ENCODE data around the gene INAFM1.

The INAFM1 gene
- long read RNA-seq, partial matches to known transcripts: 0 of 5 reads
- long read RNA-seq, other reads (novel, unspliced or antisense): 5 of 5 reads

DNA sequence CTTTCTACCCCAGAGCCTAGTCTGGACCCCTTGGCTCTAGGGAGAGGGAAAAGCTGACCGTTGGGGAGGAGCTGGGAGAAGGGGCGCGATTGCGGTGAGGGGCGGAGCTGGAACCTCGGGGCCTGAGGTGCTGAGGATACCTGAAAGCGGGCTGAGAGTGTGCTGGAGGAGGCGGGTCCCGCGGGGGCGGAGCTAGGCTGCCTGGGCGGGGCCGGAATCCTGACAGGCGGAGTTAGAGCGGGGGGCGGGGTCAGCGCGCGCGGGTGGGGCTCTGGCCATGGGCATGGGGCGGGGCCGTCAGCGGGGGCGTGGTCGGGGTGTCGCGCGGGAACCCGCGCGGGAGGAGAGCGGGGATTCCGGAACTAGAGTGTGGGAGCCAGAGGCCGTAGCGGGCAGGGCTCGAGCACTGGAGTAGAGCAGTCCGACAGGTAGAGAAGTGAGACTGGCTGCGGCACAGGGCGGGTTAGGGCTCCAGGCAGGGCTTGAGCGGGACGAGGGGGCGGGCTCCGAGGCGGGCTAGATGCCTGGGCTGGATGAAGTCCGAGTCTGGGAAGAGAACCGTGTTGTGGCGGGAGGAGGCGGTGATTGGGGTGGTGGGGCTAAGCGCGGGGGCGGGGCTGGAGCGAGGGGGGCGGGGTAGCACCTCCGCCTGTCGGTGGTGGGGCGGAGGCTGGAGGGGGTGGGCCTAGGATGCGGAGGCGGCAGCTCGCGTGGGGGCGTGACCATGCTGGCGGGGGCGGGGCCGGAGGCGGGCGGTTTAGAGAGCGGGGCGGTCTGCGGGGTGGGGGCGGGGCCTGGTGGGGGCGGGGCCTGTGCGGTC lies at the start of gene INAFM1:
Gene INAFM1 (plus strand): TSS at position 815 of the 820 bp plus-strand sequence. CDS start 35 bp downstream, outside the sequence.
- Histone ChIP-seq H3K4me3 (replicated peaks; ENCODE audit: insufficient read depth, low read length) (peak within 1 kb of the TSS; percentile 57), H3K27ac (replicated peaks) (peak within 1 kb of the TSS; percentile 96), H3K27me3 (ENCODE audit: insufficient read depth, poor library complexity, severe bottlenecking) (no peaks in the 10 kb centered on the region)
- TF ChIP-seq, protein P1, sequence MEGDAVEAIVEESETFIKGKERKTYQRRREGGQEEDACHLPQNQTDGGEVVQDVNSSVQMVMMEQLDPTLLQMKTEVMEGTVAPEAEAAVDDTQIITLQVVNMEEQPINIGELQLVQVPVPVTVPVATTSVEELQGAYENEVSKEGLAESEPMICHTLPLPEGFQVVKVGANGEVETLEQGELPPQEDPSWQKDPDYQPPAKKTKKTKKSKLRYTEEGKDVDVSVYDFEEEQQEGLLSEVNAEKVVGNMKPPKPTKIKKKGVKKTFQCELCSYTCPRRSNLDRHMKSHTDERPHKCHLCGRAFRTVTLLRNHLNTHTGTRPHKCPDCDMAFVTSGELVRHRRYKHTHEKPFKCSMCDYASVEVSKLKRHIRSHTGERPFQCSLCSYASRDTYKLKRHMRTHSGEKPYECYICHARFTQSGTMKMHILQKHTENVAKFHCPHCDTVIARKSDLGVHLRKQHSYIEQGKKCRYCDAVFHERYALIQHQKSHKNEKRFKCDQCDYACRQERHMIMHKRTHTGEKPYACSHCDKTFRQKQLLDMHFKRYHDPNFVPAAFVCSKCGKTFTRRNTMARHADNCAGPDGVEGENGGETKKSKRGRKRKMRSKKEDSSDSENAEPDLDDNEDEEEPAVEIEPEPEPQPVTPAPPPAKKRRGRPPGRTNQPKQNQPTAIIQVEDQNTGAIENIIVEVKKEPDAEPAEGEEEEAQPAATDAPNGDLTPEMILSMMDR (IDR thresholded peaks at IDR 0.05; ENCODE audit: insufficient read depth, low read length): no peak
- peak; percentile 68; the same call in 1 of the 2 replicates for TF ChIP-seq POLR2AphosphoS5 (IDR thresholded peaks at IDR 0.05; ENCODE audit: low read depth)
- peak; percentile 87 to 97 for DNase-seq (ENCODE audit: low read depth in 1 of 2, low spot score in 1 of 2)

DNA sequence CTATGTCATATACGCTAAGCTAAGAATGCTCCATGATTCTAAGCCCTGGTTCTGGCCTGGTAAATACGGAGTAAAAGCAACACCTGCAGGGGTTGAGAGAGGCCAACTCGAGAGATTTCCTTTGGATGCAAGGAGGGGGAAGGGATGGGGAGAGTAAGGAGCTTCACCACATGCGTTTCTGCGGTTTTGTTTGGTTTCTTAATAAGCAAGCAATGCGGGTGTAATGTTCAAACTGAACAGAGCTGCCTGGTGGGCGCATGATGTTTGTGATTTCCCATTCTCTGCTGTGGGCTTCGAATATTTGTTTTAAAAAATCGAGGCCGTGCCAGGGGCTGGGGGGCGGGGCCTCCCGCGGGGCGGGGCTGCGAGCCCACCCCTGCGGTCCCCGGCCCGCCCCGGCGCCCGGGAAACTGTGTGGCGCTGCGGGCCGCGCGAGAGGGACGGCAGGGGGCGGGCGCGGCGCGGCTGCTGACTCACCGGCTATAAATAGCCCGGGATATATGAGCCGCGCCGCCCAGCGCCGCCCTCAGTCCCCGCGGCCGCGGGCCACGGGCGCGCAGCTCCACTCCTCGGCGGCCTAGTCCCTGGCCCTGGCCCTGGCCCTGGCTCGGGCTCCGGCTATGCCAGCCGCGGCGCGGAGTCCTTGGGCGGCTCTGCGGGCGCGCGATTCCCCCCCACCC lies 48.8 kb upstream of the INAFM1 start:
- Histone ChIP-seq H3K27me3 (ENCODE audit: insufficient read depth, poor library complexity, severe bottlenecking) (no peaks in the 10 kb centered on the region), H3K27ac (replicated peaks) (peak overlapping the region; percentile 80), H3K4me3 (replicated peaks; ENCODE audit: insufficient read depth, low read length) (peak overlapping the region; percentile 39)
- DNase-seq (ENCODE audit: low read depth in 1 of 2, low spot score in 1 of 2): peak; percentile 59 to 80
- TF ChIP-seq POLR2AphosphoS5 (IDR thresholded peaks at IDR 0.05; ENCODE audit: low read depth) (peak; percentile 91; the same call in 1 of the 2 replicates), GABPA (IDR thresholded peaks at IDR 0.05; ENCODE audit: low read depth) (no peak)
- TF ChIP-seq, protein P2, sequence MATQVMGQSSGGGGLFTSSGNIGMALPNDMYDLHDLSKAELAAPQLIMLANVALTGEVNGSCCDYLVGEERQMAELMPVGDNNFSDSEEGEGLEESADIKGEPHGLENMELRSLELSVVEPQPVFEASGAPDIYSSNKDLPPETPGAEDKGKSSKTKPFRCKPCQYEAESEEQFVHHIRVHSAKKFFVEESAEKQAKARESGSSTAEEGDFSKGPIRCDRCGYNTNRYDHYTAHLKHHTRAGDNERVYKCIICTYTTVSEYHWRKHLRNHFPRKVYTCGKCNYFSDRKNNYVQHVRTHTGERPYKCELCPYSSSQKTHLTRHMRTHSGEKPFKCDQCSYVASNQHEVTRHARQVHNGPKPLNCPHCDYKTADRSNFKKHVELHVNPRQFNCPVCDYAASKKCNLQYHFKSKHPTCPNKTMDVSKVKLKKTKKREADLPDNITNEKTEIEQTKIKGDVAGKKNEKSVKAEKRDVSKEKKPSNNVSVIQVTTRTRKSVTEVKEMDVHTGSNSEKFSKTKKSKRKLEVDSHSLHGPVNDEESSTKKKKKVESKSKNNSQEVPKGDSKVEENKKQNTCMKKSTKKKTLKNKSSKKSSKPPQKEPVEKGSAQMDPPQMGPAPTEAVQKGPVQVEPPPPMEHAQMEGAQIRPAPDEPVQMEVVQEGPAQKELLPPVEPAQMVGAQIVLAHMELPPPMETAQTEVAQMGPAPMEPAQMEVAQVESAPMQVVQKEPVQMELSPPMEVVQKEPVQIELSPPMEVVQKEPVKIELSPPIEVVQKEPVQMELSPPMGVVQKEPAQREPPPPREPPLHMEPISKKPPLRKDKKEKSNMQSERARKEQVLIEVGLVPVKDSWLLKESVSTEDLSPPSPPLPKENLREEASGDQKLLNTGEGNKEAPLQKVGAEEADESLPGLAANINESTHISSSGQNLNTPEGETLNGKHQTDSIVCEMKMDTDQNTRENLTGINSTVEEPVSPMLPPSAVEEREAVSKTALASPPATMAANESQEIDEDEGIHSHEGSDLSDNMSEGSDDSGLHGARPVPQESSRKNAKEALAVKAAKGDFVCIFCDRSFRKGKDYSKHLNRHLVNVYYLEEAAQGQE (IDR thresholded peaks at IDR 0.05; ENCODE audit: insufficient replicate concordance, low read depth): peak; percentile 59

DNA sequence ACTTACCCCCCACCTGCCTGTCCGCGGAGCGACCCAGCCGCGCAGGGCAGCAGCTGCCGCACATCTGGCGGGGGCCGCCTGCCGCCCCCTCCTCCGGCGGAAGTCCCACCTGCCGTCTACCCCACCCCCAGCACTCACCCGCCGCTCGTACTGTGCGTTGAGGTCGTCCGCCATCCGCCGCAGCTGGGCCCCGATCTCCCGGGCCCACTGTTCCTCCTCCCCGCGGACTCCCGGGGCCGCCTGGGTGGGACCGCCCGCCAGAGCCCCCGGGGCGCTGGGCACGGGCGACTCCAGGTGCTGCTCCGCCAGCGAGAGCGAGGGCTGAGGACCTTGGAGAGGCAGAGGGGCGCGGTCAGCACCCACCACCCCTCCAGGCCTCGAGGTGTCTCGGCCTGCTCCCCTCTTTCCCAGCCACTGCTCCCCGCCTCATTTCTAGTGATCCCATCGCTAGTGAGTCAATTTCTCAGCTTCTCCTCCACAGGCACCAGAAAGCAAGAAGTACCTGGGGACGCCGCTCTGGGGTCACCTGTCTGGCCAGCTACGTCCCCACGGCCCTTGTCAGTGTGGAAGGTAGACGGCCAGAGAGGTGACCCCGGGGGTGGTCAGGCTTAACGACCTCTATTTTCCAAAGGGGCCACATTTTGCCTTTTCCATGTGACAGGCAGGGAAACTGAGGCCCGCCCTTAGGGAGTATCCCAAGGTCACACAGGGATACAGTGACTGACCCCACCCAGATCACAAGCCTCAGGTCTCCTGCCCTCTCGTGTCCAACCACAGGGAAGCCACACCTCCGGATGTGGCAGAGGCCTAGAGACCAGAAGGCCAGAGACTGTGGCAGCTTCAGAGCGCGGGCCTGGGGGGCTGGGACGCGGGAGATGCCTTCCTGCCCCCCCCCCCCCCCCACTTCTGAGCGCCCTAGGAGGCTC lies 48.0 kb upstream of the INAFM1 start:
- TF ChIP-seq, protein P2 (IDR thresholded peaks at IDR 0.05; ENCODE audit: insufficient replicate concordance, low read depth): no peak
- TF ChIP-seq POLR2AphosphoS5 (IDR thresholded peaks at IDR 0.05; ENCODE audit: low read depth): peak; percentile 43; the same call in 1 of the 2 replicates
- peak overlapping the region; percentile 40 for H3K4me3 ChIP-seq (replicated peaks; ENCODE audit: insufficient read depth, low read length)
- H3K27ac ChIP-seq (replicated peaks): peak overlapping the region; percentile 80
- peaks cover 2% of the 10 kb centered on the region for H3K27me3 ChIP-seq (ENCODE audit: insufficient read depth, poor library complexity, severe bottlenecking)
- peak; percentile 87 to 89 for DNase-seq (ENCODE audit: low read depth in 1 of 2, low spot score in 1 of 2)

DNA sequence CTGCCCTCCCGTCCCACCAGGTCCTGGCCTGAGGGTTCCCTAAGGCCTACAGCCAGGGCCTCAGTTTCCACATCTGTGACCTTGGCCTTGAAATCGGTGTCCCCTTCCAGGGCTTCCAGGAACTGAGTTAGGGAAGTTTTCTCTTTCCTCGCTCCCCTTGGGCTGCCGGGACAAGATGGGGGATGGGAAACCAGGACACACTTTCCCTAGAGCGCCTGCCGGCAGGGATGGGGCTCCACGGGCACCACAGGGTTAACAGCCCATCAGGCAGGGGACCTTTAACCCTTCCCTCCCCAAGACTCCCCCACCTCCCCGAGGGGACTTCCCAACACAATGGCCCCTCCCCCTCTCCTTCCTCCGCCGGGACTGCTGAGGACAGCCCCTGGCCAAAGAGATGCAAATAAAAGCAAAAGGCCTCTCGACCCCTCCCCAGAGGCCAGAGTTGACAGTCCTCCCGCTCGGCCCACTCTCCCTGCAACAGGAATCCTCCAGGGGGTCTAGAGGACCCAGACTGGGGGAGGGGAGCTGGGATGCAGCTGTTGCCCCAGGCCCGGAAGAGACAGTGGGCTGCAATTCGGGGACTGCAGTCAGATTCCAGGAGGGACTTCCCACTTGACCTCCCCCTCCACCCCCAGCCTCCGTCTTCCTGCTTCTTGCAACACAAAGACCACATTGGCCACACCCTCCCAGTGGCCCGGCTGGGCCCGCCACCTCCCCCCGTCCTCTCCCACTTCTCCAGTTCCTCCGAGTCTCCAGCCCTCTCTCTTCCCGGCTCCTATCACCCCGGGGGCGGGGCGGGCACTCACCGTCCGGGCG lies 47.1 kb upstream of the INAFM1 start:
- Histone ChIP-seq H3K27ac (replicated peaks) (peak overlapping the region; percentile 80), H3K27me3 (ENCODE audit: insufficient read depth, poor library complexity, severe bottlenecking) (peaks cover 7% of the 10 kb centered on the region), H3K4me3 (replicated peaks; ENCODE audit: insufficient read depth, low read length) (peak overlapping the region; percentile 40)
- TF ChIP-seq, protein P1 (IDR thresholded peaks at IDR 0.05; ENCODE audit: insufficient read depth, low read length): no peak
- TF ChIP-seq POLR2AphosphoS5 (IDR thresholded peaks at IDR 0.05; ENCODE audit: low read depth): peak; percentile 27
- DNase-seq (ENCODE audit: low read depth in 1 of 2, low spot score in 1 of 2): peak; percentile 88 to 92

All from HL-60 (cell line).